Testis (tissue), 2 donors: ENCODE results near the gene GHDC.
"Not testable (repeated sequence)": the region's sequence is repeated elsewhere in the genome, so short reads cannot be mapped to it uniquely, and the experiment has no call there.

ENCODE experiments used
- CTCF ChIP-seq, 3 experiments: fragments of 450-650 bp in 2 of 3; fragments of 200-600 bp in 1 of 3; sonication (generic) in 1 of 3; IDR thresholded peaks; one replicate each; pipeline ENCODE4 v1.5.1; 2016 to 2019; ENCODE audit warnings: antibody characterized with exemption in 3 of 3, mild to moderate bottlenecking in 2 of 3, moderate library complexity in 1 of 3
- POLR2A ChIP-seq: fragments of 450-650 bp; IDR thresholded peaks from one replicate; pipeline ENCODE4 v1.6.1; 2017; ENCODE audit warnings: antibody characterized with exemption, mild to moderate bottlenecking, moderate library complexity

GRCh38 chr17:42186191-42186590 lies 8.1 kb downstream of the GHDC start:
- not testable (repeated sequence) for TF ChIP-seq POLR2A; CTCF (IDR thresholded peaks at IDR 0.05)
